Stimulated activated CD8-positive, alpha-beta memory T cell treated with anti-CD3 and anti-CD28 coated beads, Interleukin-7, amount 100 ng/mL, for 24 hours (primary cell): ENCODE results near the gene HHIP.

ENCODE experiments used
- DNase-seq: peaks from one replicate; pipeline ENCODE4 v3.0.0-alpha.2; 2020; ENCODE audit warnings: low read depth

HHIP gene

DNA sequence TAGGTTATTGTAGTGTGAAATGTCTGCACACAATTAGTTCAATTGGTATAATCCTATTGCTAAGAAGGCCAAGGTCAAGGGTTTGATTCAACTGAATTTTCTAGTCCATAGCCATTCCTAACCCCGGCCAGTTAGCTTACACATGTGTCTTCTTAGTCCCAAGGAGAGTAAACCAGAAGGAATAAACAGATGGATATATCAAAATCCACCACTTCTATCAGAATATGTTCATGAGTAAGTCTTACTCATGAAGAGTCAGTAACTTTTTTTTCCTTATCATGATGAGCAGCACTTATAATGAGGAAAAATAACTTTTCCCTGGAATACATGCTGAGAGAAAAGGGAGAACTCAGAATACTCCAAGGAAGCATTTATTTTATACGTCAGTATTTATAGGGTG, 9.5 kb downstream of the HHIP start:
- DNase-seq: no peak

DNA sequence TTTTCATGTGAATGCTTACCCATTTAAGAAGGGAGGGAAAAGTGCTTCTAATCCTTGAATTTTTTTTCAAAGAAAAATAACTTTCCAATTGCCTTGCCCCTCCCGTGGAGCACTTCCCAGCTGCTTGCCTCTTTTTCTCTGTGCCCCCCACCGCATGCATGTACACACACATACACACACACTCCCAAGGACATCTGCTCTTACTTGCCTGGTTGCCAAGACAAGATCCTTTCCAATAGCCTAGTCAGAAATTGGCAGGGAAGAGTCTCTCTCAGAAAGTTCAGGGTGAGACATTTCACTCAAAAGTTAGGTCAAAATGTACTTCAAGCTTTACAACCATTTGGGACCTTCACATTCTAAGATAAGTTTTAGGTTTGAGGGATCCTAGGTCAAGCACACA, 10.9 kb downstream of the HHIP start:
- no peak for DNase-seq

DNA sequence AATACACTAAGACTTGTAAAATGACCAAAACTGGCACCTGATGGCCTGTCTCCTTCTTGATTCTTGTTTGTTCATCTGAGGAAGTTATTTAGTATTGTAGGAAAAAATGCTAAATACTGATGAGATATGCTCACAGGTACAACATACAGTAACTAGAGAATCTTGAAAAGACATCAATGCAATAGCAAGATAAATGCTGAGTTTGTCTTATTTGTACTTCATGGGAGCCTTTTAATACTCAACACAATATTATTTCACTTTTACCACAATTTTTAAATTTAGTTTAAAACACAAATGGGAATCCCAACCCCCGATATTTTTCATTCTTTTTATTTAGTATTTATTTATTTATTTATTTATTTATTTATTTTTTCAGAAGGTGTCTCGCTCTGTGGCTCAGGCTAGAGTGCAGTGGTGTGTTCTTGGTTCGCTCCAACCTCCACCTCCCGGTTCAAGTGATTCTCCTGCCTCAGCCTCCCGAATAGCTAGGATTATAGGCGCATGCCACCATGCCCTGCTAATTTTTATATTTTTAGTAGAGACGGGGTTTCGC, 12.1 kb downstream of the HHIP start:
- no peak for DNase-seq

DNA sequence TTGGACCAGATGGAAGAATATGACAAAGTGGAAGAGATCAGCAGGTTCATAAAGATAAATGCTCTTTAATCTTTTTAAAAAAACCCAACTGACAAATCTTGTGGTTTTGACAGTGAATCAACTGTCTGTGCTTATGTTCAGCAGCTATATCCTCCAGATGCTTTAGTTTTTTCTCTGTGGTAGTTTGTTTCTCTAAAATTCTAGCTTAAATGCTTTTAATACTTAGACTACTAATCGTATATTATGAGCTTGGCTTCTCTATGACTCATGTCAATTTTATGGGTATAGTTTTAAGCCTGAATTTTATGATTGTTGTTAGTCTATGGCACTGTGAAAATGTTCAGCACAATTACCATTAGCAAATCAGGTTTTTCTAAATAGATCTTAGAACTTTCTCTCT, 12.9 kb downstream of the HHIP start:
- DNase-seq: no peak

DNA sequence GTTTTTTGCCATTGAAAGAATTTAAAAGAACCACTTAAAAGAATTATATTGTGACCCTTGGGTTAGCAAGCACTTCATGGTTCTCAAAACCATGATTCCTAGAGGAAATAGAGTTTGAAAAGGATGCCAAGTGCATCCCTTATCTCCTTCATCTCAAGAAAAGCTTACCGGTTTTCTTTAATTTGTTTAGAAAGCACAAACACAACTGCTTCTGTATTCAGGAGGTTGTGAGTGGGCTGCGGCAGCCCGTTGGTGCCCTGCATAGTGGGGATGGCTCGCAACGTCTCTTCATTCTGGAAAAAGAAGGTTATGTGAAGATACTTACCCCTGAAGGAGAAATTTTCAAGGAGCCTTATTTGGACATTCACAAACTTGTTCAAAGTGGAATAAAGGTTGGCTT, 13.5 kb downstream of the HHIP start:
- no peak for DNase-seq

DNA sequence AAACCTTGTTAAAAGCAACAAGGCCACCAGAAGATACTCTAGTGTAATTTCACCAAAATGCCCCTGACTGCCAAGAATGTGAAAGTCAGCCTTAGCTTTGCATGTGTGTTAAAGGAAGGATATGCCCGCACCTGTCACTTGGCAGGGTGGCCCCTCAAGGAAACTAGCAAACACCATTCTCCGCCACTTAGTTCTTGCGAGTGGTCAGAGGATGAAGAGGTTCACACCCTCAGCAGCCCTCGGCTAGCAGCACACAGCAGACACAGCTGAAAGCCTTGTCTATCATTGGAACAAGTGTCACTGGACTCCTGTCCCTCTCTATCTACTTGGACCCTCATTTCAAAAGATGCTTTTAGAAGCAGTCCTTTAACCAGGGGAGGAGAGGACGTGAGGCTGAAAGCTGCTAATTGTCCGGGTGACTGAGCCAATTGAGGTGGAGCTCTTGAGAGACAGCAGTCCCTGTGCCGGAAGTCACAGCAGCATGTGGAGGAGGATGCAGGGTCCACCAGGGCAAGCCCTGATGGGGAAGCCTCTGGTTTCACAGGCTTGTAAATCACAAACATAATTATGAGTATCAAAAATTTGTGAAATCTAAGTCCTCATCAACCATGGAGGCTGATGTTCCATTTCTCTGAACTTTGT, 18.0 kb downstream of the HHIP start:
- DNase-seq: no peak

DNA sequence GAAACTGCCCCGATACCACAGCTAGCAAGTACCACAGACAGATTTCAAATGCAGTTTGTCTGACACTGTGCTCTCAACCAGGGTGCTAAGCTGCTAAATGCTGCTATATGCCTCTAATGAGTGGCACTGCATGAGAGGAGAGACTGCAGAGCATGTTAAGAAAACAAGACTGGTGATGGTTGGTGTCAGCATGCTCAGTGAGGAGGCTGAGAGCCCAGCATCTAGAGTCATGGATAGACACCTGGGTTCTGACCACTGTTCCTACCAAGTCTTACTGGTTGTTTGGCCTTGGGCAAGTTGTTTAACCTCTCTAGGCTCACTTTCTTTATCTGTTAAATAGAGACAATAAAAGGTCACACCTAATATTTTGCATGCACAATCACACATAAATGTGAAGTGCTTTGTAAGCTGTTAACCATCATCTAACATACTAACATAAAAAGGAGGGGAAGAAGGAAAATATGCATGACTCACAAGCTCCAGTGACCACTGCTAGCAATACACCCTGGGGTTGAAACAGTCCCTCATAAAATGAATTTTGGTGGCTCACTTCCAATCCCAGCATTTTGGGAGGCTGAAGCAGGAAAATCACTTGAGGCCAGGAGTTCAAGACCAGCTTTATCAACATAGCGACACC, 20.7 kb downstream of the HHIP start:
- DNase-seq: no peak

DNA sequence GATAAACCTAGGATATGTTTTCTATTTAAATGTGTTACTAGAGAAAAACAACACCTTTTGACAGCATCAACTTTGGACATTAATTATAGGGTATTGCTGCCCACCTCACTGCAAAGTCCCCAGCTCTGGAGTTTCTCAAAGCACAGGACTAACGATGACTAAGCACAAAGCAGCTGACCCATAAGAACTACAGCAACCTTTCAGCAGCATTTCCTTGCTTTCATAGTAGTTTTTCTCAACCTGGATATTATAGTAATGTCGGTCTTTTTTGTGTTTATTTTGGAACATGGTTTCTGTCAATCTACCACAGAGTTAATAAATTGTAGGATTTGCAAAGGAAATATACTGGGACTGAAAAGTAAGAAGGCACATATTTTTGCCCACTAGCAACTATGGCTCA, 21.5 kb downstream of the HHIP start:
- DNase-seq: no peak

DNA sequence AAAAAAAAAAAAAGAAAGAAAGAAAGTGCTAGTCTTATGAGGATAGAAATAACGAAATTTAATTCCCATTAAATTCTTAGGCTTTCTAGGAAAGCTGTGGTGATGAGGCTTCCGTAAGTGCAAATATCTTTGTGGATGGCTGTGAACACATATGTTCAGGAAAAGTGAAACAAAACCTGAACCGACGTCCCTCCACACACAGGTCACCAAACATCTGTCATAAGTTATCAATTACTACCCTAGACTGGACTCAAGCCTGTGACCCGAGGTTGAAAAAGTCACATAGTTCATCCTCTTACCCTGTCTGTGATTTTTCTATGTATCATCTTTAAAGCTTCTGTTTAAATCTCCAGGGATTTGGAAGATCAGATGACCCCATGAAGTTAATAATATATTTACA, 24.8 kb downstream of the HHIP start:
- DNase-seq: no peak

DNA sequence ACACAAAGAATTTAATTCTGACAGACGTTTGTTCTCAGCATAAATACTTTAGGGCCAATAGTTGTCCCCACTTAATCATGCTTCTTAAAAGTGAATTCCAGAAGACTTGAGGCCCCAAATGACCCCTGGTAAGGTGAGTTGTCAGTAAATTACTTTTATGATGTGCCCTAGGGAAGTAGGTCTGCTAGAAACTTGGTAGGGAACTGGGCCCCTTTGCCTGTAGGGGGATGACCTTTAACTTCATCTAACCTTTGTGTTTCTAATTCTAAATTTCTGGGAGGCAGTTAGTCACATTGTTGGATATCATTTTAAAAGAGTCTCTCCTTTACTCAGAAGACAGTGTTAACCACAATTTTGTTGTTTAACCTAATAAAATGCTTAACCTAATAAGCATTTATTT, 28.8 kb downstream of the HHIP start:
- no peak for DNase-seq

DNA sequence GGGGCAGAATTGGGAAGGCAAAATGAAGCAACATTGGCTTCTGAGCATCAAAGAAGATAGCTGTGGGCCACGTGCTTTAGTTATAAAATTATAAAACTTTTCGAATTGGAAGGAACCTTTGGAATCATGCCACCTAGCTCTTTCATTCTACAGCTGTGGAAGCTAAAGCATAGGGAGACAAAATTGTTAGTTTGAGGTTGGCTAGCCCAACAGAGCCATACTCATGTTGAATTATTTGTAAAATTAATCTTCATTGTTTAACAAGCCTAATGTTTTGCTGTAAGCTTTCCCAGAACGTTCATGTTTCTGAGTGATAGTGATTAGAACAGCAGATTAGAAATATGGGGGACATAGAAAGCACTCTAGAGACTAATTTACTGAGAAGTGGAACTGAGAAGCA, 35.9 kb downstream of the HHIP start:
- no peak for DNase-seq

DNA sequence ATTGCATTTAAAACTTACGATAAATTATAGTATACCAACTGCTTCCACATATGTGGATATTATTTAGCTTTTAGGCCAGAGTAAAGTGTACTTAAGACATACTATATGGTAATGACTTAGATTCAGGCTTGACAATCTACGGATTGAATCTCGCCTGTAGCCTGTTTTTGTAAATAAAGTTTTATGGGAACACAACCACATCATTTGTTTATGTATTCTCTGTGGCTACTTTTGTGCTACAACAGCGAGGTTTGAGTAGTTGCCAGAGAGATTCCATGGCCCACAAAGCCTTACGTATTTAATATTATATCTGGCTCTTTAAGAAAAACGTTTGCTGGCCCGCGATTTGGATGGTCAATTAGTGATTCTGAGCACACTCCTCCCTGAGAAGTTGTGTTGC, 37.6 kb downstream of the HHIP start:
- no peak for DNase-seq

DNA sequence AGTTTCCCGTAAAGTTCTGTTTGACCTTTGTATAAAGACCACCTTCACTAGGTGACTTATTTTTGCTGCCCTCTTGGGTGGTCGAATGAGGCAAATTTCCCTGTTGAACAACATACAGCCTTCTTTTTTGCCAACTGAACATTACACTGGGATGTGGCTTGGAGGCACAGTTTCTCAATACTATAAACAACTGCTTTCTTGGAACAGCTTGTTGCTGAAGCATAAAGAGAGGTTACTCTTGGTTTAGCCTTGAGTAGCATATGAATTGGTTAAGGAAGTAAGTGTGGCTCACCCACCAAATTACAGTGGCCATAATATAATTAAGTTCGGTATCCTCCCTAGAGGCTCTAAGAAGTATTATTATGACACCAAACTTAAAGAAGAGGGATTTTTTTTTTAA, 40.0 kb downstream of the HHIP start:
- DNase-seq: no peak

DNA sequence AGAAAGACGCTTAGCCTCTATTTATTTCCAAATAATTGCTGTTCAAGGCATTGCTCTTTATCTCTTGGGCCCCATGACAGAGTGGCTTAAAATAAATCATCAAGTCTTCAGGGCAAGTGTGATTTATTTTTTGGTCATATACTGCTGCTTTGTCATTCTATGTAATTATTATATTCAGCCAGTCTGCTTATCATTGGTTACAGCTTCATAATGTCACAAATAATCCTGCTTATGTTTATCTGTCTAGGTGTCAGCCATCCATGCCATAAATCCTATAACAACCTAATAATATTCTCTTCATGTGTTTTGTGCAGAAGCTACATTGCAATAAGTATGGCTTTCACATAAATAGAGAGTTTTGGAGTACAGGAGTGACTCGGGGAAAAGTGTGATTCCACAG, 41.0 kb downstream of the HHIP start:
- no peak for DNase-seq

DNA sequence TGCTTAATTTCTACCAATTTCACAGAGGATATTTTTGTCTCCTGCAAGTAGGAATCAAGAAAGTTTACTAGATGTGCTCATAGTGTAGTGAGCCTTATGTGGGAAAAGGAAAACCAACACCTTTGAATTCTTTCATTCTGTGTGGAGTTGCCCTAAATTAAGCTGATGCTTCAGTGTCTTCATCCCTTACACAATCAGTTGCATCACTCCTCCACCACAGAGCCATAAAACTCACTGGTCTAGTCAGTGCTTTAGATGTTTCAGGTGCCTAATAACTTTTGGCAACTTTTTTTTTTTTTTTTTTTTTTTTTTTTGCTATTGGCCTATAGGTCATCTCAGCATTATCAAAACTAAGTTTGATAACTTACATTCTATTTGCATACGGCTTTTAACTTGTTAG, 41.5 kb downstream of the HHIP start:
- DNase-seq: no peak

DNA sequence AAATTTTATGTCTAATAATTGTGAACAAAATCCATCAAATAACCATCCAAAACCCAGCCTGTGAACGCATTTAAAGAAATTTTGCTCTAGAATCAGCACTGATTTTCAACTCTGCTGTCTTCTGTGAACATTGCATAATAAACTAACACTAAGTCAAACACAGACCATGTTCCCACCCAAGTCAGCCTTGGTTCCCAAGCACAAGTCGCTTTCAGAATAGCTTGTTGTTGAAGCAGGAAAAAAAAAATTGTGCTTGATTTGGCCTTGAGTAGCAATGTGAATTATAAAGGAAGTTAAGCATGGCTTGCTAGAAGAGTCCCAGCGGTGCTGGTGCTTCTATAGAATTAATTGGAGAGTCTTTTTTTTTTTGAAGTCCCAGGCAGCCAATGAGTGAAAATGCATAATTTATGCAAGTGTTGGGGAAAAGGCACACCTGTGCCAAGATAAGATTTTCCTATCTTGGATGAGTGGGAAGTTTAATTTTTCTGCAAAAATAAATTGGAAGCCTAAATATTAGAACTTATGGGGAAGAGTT, 42.1 kb downstream of the HHIP start:
- DNase-seq: no peak

DNA sequence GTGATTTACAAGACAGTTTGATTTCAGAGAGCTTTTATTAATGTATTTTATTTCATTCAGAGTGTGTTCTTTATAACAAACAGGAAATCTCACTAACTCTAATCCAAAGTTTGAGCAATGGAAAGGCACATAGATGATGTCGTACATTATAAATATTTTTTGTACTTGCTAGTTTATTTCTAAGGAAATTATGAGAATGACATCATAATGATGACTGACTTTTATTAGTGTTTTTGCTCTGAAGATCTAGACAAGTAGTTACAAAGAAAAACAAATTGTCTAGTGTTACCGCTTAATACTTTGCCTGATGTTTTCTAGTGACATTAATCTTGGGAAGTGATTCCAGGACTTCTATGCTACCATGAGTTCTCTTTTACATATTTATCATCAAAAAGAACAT, 43.2 kb downstream of the HHIP start:
- DNase-seq: no peak

DNA sequence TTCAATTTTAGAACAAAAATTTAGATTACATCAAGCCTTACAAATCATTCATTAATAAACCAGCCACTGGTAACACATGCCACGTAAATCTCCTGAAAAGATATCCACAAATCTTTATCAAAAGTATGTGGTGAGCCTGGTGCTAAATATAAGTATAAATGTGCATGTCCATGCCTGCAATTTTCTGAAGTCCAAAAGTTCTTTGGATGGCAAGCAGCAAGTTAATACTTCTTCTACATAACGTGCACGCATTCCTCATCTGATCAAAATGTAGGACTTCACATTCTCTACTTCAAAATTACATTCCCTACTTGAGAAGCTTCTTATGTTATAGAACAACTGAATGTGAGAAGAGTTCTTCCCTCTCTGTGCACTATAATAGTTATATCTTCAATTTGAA, 49.8 kb downstream of the HHIP start:
- DNase-seq: no peak

DNA sequence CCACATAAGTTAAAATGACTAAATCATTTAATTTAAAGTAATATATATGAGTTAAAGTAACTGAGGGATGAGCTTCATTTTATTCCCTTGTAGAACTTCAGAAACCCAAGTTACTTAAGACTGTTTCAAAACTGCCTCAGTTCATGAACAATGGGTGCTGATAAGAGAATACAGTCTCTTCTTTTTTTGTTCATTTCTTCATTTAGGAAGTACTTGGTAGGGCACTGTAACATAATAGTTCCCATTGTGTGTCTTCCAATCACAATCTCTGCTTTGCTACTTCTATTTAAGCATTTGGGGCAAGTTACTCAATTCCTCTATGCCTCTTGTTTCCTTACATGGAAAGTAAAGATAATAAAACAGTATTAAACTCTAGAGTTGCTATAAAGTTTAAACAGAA, 50.4 kb downstream of the HHIP start:
- DNase-seq: no peak

DNA sequence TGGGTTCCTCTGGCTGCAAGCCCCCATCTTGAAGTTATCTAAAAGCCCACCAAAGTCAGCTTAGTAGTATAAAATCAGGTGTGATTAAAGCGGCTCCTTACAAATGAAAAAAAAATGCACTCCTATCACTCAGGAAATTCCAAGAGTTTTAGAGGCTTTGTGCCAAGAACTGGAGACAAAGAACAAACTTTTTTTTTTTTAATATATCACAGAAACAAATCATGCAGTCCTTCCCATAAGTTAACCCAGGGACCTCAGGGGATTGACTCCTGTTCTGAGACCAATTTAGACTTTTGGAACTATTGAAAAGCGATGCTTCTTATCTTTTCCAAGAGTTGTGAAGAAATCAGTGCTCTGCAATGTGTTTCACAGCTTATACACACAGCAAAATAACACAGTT, 53.6 kb downstream of the HHIP start:
- DNase-seq: no peak

DNA sequence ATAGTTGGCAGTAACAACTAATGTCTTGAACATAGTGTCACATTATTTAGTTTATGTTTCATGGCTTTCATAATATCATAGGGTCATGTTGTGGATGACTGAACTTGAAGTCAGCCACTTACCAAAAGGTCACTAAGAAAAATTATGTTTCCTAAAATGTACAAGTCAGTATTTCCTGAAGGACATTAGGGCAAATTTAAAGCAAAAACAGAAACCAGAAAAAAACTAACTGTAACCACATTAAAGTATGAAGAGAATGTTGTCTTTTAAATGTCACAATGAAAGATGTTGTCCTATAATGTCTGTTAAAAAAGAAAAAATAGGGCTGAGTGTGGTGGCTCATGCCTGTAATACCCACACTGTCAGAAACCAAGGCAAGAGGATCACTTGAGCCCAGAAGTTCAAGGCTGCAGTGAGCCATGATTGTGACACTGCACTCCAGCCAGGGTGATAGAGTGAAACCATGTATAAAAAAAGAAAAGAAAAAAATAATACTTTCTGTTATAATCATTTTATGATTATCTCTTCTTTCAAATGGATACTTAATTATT, 55.8 kb downstream of the HHIP start:
- DNase-seq: no peak

DNA sequence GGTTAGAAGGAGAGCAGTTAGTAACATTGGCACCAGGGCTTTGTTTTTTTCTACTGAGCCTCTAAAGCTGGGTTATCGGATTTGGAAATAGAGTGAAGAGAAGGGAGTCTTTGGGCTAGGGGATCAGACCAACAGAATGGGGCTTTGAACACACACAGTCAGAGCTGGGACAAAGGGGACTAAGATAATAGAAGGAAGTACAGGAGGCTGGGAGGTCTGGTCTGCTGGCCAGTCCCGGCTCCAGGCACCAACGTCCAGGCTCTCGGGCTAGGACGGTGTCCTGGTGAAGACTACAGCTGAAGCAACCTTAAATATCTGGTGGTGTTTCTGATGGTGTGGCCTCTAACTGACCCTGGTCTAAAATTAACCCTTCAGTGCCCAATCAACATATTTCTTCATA, 57.5 kb downstream of the HHIP start:
- DNase-seq: no peak
